HPDE6-E6E7 (cell line): ENCODE data around the gene CST1.

ENCODE experiments used
- DNase-seq: peaks from one replicate; pipeline ENCODE4 v3.0.0; 2011; ENCODE audit warnings: missing footprints; ENCODE audit errors: extremely low spot score

The CST1 gene

GRCh38 chr20:23710771-23711170 lies 40.0 kb downstream of the CST1 start:
- no peak for DNase-seq

- DNase-seq: no peak
Measured at GRCh38 chr20:23705895-23706294, 44.8 kb downstream of the CST1 start.

GRCh38 chr20:23702021-23702420 lies 48.7 kb downstream of the CST1 start:
- DNase-seq: no peak

GRCh38 chr20:23700931-23701330 lies 49.8 kb downstream of the CST1 start:
- DNase-seq: no peak

- no peak for DNase-seq
Measured at GRCh38 chr20:23697947-23698346, 52.8 kb downstream of the CST1 start.
